GM21529 (cell line): ENCODE results near the gene SDC1.
A peak's percentile ranks its signal among the peaks of the same experiment; 100 is the strongest.

ENCODE experiments used
- ATAC-seq: cut with Tn5 transposase; IDR thresholded peaks from one replicate; pipeline ENCODE4 v1.9.1; 2021; ENCODE audit not compliant: unreplicated experiment

SDC1 gene

GRCh38 chr2:20150806-20151571 lies 73.9 kb downstream of the SDC1 start:
- ATAC-seq, result peak; percentile 74
